Activated gamma-delta T cell treated with Interleukin-2 at 50 U/mL for 16 hours (primary cell): ENCODE measurements around the gene ZNF750.
"Not testable (repeated sequence)": the region's sequence is repeated elsewhere in the genome, so short reads cannot be mapped to it uniquely, and the experiment has no call there.

Experiments used
- DNase-seq: peaks from one replicate; pipeline ENCODE4 v3.0.0-alpha.2; 2020

ZNF750 gene

DNA sequence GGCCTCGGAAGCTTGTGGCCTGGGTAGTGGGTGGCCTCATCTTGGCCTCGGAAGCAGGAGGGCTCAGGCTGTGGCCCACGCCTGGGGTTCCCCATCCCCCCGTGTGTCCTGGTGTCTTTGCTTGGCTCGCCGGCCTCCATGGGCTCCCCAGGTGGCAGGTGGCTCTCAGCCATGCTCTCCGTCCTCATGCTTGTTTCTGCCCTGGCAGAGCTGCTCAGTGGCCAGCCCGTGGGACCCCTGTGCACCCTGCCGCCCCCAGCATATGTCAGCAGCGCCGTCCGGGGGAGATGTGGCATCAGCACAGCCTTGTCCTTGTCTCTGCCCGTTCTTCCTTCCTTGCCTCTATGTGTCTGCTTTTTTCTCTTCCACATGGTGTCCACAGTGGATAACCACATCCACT, 49.4 kb downstream of the ZNF750 start:
- DNase-seq: no peak

DNA sequence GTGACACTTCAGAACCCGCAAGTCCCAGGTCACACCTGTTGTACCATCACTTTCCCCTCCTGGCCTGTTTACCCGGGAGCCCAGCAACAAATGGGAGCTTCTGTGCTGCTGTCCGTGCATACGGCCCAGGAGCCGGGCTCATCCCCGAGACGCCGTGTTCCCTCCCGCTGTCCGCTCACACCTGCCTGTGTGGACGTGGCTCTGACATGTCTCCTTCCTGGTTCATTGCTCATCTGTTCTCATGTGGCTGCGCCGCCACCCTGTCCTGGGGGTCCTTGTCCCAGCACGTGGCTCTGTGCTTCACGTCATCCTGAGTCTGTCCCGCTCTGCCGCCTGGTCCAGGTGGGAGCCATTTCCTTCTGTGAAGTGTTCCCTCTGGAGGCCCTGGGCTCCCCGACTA, 50.0 kb downstream of the ZNF750 start:
- no peak for DNase-seq

DNA sequence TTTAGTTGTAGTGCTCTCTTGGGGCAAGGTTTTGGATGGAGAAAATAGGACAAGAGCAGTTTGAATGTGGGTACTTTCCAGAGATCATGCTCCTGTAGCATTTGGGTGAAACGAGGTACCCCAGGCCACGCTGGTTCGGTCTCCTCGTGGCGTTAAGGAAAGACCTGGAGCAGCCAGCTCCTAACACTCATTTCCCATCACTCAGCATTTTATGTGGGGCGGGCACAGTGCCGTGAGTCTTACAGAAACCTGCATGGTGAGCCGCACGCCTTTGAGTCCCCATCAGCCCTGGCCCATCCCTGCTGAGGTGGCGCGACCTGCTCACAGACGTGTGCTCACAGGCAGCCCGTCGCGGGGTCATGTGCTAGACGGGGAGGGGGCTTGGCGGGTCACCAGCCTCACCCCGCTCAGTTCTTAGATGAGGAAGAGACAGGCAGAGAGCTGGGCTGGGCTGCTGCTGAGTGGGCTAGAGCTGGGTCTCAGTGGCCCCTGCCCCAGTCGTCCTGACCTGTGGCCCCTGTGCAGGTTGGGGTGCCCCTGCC, 50.7 kb downstream of the ZNF750 start:
- DNase-seq: no peak

DNA sequence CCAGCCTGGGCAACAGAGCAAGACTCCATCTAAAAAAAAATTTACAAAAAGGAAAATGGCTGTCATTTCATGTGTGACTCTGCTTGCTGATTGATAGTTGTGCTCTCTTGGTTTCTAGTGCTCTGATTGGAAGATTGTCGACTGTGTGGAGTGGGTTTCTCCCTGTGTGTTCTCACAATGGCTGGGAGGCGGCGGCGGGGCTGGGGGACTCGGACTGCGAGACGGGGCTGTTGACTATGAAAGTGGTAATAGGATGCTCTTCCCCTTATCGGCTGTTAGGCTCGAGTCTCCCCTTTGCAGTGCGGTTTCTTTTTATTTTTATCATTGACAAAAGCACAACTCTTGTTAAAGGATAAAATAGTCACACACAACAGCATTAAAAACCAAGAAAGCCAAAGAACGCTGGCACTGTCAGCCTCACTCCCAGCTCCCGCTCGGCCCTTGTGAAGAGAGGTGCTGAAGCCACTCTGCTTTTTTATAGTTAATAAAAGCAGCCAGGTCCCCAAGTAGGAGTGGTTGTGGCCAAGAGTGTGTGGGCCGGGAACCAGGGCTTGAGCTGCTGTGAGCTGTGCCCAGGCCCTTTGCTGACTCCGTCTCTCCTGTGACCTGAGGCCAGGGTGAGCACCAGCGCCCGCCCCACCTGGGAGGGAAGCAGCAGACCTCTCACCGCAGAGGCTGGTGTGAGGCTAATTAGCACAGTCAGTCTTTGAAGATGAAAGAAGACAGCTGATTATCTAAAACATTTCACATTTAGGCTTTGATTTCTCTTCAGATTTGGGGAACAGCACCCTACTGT, 51.4 kb downstream of the ZNF750 start:
- peak; percentile 23 for DNase-seq

DNA sequence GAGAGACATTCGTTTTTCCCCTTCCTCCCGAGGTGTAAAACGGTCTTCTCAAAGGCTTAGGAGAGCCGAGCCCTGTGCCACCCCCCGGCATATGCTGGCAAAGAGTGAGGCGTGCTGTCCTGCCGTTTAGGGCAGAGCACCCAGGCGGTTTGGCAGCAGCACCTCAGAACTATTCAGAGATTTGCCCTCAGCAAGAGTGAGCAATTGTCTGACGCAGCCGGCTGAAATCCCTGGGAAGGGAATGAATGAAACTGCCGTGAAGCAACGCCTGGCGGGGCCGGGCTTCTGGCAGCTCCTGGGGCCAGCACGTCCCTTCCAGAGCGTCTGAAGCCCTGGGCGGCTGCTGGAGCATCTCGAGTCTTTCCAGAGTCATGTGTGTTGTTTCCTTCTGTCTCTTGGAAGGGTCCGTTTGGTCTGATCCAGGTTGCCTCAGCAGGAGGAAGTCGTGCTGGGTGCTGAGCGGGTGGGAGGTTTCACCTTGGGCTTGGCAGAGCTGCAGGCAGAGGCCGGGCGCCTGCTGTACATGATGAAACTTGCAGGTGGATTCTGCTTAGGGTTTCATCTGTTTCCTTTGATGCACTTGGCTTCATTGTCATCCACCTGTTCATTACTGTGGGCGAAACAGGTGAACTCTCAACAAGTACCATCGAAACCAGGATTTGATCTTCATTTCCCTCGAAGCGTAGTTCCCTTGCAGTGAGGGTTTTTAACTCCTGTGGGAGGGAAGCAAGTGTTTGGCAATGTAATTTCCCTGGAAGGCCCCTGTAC, 52.6 kb downstream of the ZNF750 start:
- DNase-seq: no peak

DNA sequence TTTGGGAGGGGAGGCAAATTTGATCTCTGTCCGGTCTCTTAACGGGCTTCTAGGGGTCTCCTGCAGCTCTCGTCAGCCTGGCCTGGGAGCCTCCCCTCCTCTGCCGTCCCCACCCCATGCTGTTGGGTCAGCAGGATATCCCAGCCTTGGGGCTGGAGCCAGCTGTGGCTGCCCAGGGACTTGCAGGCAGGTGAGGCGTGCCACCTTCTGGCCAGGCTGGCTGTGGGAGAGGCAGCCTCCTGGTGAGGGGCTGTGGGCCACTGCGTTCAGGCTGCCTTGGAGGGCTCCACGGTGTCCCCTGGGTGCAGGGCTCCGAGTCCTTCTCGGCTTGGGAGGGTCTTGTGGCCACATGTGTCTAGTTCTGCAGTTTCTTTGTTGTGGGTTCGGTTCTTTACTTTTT, 53.4 kb downstream of the ZNF750 start:
- DNase-seq: no peak

DNA sequence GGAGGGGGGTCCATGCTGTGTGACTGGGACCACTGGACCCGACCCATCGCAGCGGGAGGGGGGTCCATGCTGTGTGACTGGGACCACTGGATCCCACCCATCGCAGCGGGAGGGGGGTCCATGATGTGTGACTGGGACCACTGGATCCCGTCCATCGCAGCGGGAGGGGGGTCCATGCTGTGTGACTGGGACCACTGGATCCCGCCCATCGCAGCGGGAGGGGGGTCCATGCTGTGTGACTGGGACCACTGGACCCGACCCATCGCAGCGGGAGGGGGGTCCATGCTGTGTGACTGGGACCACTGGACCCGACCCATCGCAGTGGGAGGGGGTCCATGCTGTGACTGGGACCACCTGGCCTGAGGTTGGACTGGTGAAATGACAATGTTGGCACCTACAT, 54.2 kb downstream of the ZNF750 start:
- not testable (repeated sequence) for DNase-seq

DNA sequence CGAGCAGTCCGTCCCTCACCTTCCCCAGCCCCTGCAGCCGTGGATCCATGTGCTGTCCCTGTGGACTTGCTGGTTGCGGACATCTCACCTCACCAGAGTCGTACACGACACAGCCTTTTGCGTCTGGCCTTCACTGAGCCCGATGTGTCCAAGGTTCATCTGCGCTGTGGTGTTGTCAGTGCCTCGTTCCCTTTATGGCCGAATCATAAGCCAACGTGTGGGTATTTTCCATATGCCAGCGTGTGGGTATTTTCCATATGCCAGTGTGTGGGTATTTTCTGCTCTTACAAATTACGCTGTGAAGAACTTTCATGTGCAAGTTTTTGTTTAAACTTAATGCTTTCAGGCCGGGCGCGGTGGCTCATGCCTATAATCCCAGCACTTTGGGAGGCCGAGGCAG, 56.3 kb downstream of the ZNF750 start:
- DNase-seq: no peak

DNA sequence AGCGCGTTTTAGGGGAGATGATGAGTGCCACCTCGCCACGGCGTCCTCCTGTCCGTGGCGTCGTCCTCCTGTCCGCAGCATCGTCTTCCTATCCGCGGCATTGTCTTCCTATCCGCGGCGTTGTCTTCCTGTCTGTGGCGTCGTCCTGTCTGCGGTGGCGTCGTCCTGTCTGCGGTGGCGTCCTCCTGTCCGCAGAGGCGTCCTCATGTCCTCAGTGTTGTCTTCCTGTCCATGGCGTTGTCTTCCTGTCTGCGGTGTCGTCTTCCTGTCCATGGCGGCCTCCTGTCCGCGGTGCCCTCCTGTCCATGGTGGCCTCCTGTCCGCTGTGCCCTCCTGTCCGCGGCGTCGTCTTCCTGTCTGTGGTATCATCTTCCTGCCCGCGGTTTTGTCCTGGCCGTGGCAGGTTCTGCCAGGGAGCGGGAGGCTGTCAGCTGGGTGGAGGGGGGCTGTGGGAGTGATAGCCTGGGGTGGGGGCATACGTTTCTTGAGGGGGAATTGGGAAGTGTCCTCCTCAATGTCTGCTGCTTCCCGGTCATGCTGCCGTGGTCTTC, 57.1 kb downstream of the ZNF750 start:
- DNase-seq: no peak

DNA sequence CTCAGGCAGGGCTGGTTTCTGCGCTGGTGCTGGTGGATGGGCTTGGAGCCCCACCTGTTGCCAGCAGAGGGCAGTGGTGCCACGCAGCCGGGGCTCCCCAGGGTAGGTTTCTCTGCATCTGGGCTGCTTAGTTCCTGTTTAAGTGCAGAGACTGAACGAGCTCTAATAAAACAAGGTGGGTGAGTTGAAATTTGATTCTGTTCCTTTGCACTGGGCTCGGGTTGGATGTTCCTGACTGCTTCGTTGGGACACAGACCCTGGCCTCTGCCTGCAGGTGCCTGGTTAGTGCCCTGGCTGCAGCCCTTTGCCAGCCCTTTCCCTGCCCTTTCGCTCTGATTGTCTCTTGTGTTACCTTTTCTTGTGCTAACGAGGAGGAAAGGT, 57.9 kb downstream of the ZNF750 start:
- DNase-seq: peak; percentile 87

DNA sequence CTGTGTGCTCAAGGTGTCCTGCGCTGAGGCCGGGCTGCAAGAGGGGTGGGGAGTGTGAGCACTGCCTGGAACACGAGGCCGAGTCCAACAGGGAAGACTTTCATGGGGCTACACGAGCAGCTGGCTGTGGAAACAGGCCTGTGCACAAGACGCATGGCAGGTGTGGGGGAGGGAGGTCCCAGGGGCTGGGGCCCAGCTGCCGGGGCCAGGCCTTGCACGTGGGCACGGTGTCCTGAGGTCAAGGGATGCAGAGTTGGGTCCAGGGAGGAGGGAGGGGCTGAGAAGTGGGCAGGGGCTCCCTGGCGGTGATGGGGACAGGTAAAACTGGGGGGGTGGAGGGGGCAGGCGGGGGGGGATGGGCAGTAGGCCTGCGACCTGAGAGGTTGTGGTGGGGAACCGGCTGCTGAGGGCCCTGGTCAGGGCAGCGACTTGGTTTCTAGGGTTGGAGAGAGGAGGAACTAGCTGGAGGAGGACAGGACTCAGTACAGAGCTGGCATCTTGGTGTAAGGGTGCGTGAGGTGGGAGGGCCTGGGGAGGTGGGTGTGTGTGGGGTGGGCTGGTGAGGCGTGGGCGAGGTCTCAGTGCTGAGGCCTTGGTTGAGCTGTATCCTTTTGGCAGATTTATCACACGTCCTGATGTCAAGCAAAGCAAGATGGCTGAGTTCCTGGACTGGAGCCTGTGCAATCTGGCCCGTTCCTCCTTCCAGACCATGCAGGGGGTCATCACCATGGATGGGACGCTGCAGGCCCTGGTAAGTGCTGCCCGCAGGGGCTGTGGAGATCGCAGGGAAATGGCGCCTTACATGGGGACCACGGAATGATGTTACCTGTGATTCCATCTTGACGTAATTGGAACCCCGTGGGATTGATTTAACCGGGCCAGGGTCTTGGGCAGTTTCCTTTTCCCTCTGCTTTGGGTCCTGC, 58.6 kb downstream of the ZNF750 start:
- no peak for DNase-seq

DNA sequence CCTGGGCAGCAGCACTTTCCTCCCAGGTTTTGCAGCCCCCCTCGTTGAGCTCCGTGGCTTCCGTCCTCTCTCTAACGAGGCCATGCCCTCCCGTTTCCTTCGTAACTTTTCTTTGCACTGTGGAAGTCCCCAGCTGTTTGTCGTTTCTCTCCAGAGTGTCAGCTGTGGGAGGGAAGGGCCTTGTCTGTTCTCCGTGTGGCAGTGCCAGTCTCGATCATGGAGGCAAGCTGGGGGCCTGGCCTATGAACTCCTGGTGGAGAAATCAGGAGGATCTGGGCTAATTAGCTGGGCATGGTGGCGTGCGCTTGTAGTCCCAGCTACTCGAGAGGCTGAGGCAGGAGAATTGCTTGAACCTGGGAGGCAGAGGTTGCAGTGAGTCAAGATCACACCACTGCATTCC, 59.6 kb downstream of the ZNF750 start:
- DNase-seq: no peak

DNA sequence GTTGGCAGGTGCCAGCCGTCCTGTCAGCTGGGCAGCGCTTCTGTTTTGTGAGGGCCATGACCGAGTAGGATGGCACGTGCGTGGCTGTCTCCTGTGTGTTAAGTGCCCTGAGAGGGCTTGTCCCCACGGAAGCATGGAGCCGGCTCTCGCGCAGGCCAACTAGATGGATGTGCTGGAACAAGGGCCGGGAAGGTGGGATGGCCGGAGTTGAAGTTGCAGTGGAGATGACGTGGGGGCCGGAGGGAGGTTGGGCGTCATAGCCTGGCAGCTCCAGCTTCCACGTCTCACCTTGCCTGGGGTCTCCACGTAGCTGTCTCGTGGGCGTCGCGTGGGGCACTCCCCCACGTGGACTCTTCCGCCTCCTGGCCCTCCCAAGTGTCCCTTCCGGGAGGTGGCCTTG, 60.3 kb downstream of the ZNF750 start:
- no peak for DNase-seq
